GM21737 (cell line): ENCODE data around the gene ASIC3.
"Not testable (repeated sequence)": the region's sequence is repeated elsewhere in the genome, so short reads cannot be mapped to it uniquely, and the experiment has no call there.

Experiments used
- ATAC-seq: cut with Tn5 transposase; IDR thresholded peaks from one replicate; pipeline ENCODE4 v1.9.1; 2021; ENCODE audit warnings: mild to moderate bottlenecking, moderate library complexity; ENCODE audit not compliant: unreplicated experiment

Gene ASIC3

GRCh38 chr7:151013733-151014497 is 34.4 kb upstream of the ASIC3 start:
- ATAC-seq = peak; percentile 41

- no peak for ATAC-seq
Observed at GRCh38 chr7:151014950-151015349, 33.4 kb upstream of the ASIC3 start.

DNA sequence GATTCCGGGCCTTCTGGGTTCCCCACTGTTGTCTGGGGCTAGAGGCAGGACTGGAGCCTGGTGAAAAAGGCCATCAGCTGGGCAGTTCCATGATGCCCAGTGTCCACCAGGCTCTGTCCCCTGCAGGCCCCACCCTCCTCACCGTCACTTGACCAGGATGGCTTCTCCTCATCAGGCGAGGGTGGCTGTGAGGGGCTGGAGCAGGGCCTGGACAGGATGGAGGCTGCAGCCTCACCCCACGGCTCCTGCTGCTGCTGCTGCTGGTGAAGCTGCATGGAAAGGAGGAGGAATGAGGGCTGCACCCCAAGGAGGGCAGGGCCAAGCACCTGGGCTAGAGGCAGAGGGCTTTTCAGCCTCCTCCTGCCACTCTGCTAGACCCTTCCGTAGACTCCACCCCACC is 32.4 kb upstream of the ASIC3 start:
- ATAC-seq = no peak

DNA sequence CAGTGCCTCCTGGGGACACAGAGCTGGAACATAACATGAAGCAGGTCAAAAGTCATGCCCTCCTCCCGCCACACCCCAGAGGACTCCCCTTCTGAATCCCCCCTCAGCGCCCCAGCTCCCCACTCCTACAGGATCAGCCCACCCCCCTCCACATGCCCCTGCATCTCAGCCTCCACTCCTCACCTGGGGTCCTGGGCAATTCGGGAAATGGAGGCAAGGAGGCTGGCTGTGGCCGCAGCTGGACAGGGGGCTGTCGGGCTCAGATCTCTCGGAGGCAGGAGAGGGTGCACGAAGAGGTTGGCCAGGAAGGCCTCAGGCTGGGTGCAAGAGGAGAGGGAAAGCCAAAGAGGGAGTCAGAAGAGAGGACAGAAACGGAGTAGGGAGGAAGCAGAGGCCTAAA is 31.8 kb upstream of the ASIC3 start:
- ATAC-seq = no peak

- no peak for ATAC-seq
Observed at GRCh38 chr7:151016942-151017341, 31.4 kb upstream of the ASIC3 start.

DNA sequence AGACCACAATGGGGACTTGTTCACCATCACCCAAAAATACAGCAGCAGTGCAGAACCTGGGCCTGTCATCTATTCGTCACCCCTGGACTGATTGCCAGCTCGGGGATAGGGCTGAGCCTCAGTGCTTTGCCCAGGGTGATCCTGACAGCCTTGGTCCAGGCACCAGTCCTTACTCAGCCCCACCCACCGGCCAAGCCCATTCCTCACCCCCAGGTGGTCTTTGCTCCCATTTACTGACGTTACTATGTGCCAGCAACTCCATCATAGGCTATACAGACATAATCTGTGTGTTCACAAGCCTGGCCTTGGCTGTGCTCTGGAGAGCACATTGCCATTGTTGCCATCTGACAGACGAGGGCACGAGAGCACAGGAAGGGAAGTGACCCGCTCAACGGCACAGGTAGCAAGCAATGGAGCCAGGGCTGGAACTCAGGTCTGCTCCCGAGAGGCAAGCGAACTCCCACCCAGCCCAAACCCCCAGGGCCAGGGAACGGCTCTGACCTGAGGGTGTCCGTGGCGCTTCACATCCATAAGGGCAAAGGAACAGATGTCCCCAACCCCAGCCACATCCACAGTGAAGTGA is 30.9 kb upstream of the ASIC3 start:
- no peak for ATAC-seq

DNA sequence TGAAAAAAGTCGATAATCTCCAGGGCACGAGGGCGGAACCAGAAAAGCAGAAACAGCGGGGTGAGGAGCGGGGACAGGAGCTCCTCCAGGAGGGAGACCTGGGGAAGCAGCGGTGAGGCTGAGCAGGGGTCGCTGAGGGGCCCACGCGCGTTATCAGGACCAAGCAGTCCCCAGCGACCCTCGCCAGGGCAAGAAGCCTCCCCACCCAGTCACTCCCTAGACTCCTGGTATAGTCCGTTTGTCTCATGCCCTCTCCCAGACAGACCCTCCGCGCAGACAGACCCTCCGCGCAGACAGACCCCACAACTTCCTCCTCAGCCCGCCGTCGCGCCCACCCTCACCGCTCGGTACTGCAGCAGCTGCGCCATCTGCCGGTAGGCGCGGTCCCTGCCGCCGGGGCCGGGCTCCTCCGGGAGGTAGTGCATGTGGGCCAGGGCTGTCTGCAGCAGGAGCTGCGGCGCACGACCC is 30.3 kb upstream of the ASIC3 start:
- no peak for ATAC-seq

DNA sequence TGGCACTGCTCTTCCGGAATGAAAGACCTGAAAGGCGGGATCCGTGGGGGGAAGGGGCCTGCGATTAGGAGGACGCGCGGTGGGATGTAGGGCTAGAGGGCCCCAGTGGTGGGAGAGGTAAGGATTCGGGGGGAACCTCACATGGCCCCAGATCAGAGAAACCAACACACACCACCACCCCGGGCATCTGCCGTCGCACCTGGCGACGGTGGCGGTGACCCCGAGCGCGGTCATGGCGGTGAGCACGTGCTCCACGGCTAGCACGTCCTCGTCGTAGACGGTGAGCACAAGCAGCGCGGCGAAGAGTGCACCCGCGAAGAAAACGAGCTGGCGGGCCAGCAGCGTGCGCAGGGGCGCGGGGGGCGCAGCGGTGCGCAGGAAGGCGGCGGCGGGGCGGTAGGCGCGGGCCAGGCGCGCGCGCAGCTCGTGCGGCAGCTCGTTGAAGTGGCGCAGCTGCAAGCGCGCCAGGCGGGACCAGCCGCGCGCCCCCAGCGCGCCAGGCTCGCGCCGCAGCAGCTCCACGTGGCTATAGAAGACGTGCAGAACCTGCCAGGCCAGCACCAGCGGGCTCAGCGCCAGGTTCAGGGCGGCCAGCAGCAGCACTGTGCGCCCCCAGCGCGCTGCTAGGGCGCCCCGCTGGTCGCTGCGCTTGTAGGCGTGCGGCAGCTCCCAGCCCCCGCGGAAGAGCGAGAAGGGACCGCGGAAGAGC is 29.8 kb upstream of the ASIC3 start:
- ATAC-seq = no peak

- no peak for ATAC-seq
Observed at GRCh38 chr7:151019130-151019447, 29.2 kb upstream of the ASIC3 start.

GRCh38 chr7:151020231-151020630 is 28.1 kb upstream of the ASIC3 start:
- no peak for ATAC-seq

- no peak for ATAC-seq
Observed at GRCh38 chr7:151023232-151023631, 25.1 kb upstream of the ASIC3 start.

GRCh38 chr7:151024435-151025056 is 23.8 kb upstream of the ASIC3 start, which contains the start of gene ATG9B:
ATG9B (minus strand) TSS chr7:151024494; CDS start chr7:151024423, 71 bp downstream.
- no peak for ATAC-seq

DNA sequence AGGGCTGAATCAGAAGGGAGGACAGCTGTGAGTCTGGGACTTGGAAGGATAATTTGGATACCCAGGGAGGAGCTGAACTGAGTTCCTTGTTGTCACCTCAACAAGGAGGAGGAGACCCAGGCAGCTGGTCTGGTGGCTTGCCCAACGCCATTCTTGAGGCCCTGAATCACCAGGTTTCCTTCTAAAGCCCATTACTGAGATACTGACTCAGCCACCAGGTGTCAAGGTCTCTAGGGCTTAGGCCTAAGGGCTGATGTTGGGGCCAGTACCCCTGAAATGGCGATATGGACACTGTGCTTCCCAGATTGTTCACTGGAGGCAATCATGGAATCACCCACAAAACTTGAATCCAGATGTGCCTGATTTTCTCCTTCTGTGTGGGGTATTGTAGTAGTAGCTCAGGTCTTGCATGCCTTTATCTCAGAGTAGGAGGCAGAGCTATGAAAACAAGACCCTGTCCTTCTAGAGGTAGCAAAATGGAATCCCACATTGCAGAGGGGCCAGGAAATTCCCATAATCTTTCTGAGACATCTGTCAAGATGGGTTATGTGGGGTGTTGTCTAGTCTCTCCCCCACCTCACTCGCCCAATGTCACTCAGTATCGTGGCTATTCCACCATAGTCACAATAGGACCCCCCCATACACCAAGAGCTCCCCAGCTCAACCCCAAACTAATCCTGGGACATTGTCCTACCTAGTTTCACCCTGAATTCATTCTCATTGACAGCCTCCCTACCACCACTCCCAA is 22.2 kb upstream of the ASIC3 start:
- ATAC-seq = no peak

DNA sequence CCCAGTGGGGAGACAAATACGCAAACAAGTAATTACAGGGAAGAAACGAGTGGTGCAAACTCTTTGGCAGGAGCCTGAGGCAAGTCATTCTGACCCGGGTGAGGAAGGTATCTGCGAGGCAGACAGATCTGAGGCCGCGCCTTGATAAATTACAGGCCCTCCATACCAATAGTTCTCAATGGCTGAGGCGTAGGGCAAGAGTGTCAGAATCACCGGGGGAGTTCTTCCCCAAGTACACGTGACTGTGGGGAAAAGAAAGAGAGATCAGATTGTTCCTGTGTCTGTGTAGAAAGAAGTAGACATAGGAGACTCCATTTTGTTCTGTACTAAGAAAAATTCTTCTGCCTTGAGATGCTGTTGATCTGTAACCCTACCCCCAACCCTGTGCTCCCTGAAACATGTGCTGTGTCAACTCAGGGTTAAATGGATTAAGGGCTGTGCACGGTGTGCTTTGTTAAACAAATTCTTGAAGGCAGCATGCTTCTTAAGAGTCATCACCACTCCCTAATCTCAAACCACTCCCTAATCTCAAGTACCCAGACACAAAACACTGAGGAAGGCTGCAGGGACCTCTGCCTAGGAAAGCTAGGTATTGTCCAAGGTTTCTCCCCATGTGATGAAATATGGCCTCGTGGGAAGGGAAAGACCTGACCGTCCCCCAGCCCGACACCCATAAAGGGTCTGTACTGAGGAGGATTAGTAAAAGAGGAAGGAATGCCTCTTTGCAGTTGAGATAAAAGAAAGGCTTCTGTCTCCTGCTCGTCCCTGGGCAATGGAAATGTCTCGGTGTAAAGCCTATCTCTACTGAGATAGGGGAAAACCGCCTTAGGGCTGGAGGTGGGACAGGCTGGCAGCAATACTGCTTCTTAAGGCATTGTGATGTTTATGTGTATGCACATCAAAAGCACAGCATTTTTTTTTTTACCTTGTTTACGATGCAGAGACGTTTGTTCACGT is 21.3 kb upstream of the ASIC3 start:
- ATAC-seq = not testable (repeated sequence)

DNA sequence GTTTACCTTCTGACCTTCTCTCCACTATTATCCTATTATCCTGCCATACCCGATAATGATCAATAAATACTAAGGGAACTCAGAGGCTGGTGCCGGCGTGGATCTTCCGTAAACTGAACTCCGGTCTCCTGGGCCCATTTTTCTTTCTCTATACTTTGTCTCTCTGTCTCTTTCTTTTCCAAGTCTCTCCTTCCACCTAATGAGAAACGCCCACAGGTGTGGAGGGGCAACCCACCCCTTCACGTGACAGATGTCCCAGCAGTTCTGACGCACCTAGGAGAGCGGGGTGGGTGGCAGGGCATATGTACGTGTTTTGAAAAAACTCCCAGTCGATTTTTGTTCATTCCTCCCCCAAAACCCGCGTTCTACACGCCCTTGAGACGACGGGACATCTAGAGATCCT is 20.6 kb upstream of the ASIC3 start:
- not testable (repeated sequence) for ATAC-seq

DNA sequence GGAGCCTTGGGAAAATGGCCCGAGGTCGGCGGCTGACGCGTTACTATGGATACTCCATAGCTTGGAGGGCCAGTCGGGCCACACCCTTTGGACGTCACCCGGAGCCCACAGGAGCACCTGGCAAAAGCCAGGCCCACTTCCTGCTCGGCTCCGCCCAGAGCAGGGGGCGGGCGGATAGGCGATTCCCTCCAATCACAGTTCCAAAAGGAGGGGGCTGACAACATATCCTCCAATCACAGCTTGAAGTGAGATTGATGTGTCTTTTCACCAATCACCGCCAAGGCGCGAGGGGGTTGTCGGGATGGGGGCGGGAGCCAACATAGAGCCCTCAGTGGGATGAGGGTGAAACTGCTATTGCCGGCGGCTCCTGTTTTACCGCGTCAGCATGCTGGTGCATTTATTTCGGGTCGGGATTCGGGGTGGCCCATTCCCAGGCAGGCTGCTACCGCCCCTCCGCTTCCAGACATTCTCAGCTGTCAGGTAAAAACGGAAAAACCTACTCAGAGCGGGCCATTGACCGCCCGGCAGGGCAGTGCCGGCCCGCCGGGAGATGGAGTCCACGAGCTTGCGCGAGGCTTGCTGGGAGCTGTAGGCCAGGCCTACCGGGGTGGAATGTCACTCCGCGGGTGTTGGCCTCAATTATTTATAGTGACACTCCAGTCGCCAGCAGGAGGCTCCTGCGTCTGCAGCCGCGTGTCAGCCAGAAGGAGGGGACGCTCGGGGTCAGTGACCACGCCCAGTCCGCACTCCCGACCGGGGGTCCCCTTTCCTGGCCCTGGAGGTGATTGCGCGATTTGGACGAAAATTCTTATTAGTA is 20.0 kb upstream of the ASIC3 start, which contains the start of gene ABCB8:
Gene ABCB8 (plus strand): TSS at position 320 of the 817 bp plus-strand sequence. CDS start 66 bp downstream, at position 386.
- peak; percentile 97 for ATAC-seq

GRCh38 chr7:151028948-151029501 is 19.3 kb upstream of the ASIC3 start:
- ATAC-seq = no peak

GRCh38 chr7:151031011-151031410 is 17.3 kb upstream of the ASIC3 start:
- no peak for ATAC-seq
